ENCODE results near the gene PNKD.

The PNKD gene

GRCh38 chr2:218392891-218393462 is 122.7 kb downstream of the PNKD start:
- H3K4me1 ChIP-seq (ENCODE audit: control insufficient read depth, insufficient read depth, low read length, unreplicated experiment): peaks cover 9% of the 10 kb centered on the region
- no peaks in the 10 kb centered on the region for H3K27me3 ChIP-seq (ENCODE audit: insufficient read depth, low read length)
- no peak overlapping the region for H3K27ac ChIP-seq (ENCODE audit: low read depth, low read length)
- H3K79me2 ChIP-seq (ENCODE audit: control insufficient read depth, insufficient read depth, low read length, unreplicated experiment): no peaks in the 10 kb centered on the region
- H3K36me3 ChIP-seq (ENCODE audit: insufficient read depth, low read length): no peaks in the 10 kb centered on the region
- no peak overlapping the region for H3K4me3 ChIP-seq (ENCODE audit: low read depth, low read length)
- no peak overlapping the region for H2AFZ ChIP-seq (ENCODE audit: low read length, unreplicated experiment)

- Histone ChIP-seq H3K27me3 (ENCODE audit: insufficient read depth, low read length) (no peaks in the 10 kb centered on the region), H3K4me3 (ENCODE audit: low read depth, low read length) (no peak overlapping the region), H3K4me1 (ENCODE audit: control insufficient read depth, insufficient read depth, low read length, unreplicated experiment) (peaks cover 9% of the 10 kb centered on the region), H3K79me2 (ENCODE audit: control insufficient read depth, insufficient read depth, low read length, unreplicated experiment) (peaks cover 3% of the 10 kb centered on the region), H3K36me3 (ENCODE audit: insufficient read depth, low read length) (no peaks in the 10 kb centered on the region), H2AFZ (ENCODE audit: low read length, unreplicated experiment) (no peak overlapping the region), H3K27ac (ENCODE audit: low read depth, low read length) (no peak overlapping the region)
Observed at GRCh38 chr2:218393750-218394290, 123.5 kb downstream of the PNKD start.

- H3K27ac ChIP-seq (ENCODE audit: low read depth, low read length): no peak overlapping the region
- H3K79me2 ChIP-seq (ENCODE audit: control insufficient read depth, insufficient read depth, low read length, unreplicated experiment): peaks cover 5% of the 10 kb centered on the region
- H3K36me3 ChIP-seq (ENCODE audit: insufficient read depth, low read length): no peaks in the 10 kb centered on the region
- H3K27me3 ChIP-seq (ENCODE audit: insufficient read depth, low read length): no peaks in the 10 kb centered on the region
- no peak overlapping the region for H2AFZ ChIP-seq (ENCODE audit: low read length, unreplicated experiment)
- no peak overlapping the region for H3K4me3 ChIP-seq (ENCODE audit: low read depth, low read length)
- peaks cover 9% of the 10 kb centered on the region for H3K4me1 ChIP-seq (ENCODE audit: control insufficient read depth, insufficient read depth, low read length, unreplicated experiment)
Observed at GRCh38 chr2:218394298-218395089, 124.2 kb downstream of the PNKD start.

GRCh38 chr2:218395090-218395444 is 124.7 kb downstream of the PNKD start:
- H3K4me1 ChIP-seq (ENCODE audit: control insufficient read depth, insufficient read depth, low read length, unreplicated experiment): peaks cover 9% of the 10 kb centered on the region
- H2AFZ ChIP-seq (ENCODE audit: low read length, unreplicated experiment): no peak overlapping the region
- no peaks in the 10 kb centered on the region for H3K36me3 ChIP-seq (ENCODE audit: insufficient read depth, low read length)
- no peak overlapping the region for H3K27ac ChIP-seq (ENCODE audit: low read depth, low read length)
- H3K27me3 ChIP-seq (ENCODE audit: insufficient read depth, low read length): no peaks in the 10 kb centered on the region
- peaks cover 6% of the 10 kb centered on the region for H3K79me2 ChIP-seq (ENCODE audit: control insufficient read depth, insufficient read depth, low read length, unreplicated experiment)
- H3K4me3 ChIP-seq (ENCODE audit: low read depth, low read length): no peak overlapping the region; the same call in 1 of the 2 replicates

GRCh38 chr2:218395456-218395825 is 125.1 kb downstream of the PNKD start:
- Histone ChIP-seq H3K4me3 (ENCODE audit: low read depth, low read length) (peak overlapping the region; percentile 83), H3K36me3 (ENCODE audit: insufficient read depth, low read length) (no peaks in the 10 kb centered on the region), H3K27ac (ENCODE audit: low read depth, low read length) (peak overlapping the region; percentile 37), H3K27me3 (ENCODE audit: insufficient read depth, low read length) (no peaks in the 10 kb centered on the region), H3K79me2 (ENCODE audit: control insufficient read depth, insufficient read depth, low read length, unreplicated experiment) (peaks cover 10% of the 10 kb centered on the region), H2AFZ (ENCODE audit: low read length, unreplicated experiment) (peak overlapping the region; percentile 87), H3K4me1 (ENCODE audit: control insufficient read depth, insufficient read depth, low read length, unreplicated experiment) (peaks cover 9% of the 10 kb centered on the region)

GRCh38 chr2:218395826-218396687 is 125.7 kb downstream of the PNKD start:
- H3K4me1 ChIP-seq (ENCODE audit: control insufficient read depth, insufficient read depth, low read length, unreplicated experiment): peaks cover 9% of the 10 kb centered on the region
- H3K27ac ChIP-seq (ENCODE audit: low read depth, low read length): peak overlapping the region; percentile 82
- peak overlapping the region; percentile 83 for H3K4me3 ChIP-seq (ENCODE audit: low read depth, low read length)
- no peaks in the 10 kb centered on the region for H3K27me3 ChIP-seq (ENCODE audit: insufficient read depth, low read length)
- no peaks in the 10 kb centered on the region for H3K36me3 ChIP-seq (ENCODE audit: insufficient read depth, low read length)
- peaks cover 16% of the 10 kb centered on the region for H3K79me2 ChIP-seq (ENCODE audit: control insufficient read depth, insufficient read depth, low read length, unreplicated experiment)
- peak overlapping the region; percentile 87 for H2AFZ ChIP-seq (ENCODE audit: low read length, unreplicated experiment)

Measured in ACC112 (cell line).